GM10847 (cell line): ENCODE results near the gene JADE1.

Source experiments
- POLR2A ChIP-seq: IDR thresholded peaks from 2 replicates; pipeline ENCODE4 v1.6.1; 2011; ENCODE audit not compliant: insufficient read length; ENCODE audit errors: extremely low read depth

The JADE1 gene

DNA sequence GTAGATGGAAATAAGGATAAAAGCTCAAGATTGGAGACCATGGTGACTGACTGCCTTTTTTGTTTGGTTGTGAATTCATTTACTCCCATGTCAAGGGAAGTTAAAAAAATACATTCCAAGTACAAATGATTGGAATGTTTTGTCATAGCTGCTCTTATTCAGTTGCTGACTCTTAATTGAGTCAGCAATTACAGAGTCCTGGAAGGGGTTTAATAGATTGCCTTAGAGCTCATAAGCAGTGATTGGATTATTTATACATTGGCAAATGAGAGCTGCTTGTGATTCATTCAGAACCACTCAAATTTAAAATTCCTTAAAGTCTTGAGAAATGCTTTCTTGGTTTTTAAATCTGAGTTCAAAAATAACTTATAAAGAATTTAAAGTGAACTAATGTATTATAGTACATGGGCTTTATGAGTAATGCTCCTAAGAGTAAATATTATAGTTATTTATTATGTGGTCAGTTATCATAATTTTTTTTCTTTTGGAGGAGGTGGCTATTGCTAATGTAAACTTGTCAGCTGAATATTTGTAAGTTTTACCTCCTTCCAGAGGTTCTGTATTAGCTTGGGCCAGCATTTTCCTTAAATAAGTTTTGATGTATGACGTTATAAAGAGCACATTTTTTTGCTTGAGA lies 13.6 kb downstream of the JADE1 start:
- TF ChIP-seq POLR2A: no peak

DNA sequence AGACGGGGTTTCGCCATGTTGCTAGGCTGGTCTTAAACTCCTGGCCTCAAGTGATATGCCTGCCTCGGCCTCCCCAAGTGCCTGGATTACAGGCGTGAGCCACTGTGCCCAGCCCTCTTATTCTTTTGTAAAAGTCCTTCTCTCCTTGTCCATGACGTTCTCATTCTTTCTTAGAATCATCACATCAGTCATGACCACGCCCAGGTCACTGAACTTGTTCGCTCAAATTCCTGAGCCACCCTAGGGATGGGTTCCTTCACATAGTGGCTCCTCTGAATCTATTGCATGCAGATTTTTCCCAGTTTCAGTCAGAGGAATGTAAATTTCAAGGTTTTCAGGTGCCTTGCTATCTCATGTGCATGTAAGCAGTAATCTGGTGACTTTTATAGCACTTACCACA lies 15.7 kb downstream of the JADE1 start:
- TF ChIP-seq POLR2A: no peak

DNA sequence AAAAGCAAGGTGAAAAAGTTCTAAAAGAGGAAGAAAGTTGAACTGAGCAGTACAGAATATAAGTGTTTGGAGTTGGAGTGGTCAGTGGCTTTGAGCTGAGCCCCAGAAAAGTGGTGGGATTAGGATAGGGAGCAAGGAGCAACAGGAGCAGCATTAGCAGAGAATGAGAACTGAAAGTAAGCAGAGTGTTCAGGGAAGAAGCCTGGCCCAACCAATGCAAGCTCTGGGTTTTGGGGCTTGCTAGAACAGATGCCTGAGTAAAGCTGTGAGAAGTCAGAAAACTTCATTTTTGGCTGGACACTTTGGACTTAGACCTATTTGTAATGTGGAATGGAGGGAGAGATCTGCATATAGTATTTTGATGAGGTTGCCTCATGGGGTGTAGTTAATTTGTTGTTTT lies 17.8 kb downstream of the JADE1 start:
- no peak for TF ChIP-seq POLR2A

DNA sequence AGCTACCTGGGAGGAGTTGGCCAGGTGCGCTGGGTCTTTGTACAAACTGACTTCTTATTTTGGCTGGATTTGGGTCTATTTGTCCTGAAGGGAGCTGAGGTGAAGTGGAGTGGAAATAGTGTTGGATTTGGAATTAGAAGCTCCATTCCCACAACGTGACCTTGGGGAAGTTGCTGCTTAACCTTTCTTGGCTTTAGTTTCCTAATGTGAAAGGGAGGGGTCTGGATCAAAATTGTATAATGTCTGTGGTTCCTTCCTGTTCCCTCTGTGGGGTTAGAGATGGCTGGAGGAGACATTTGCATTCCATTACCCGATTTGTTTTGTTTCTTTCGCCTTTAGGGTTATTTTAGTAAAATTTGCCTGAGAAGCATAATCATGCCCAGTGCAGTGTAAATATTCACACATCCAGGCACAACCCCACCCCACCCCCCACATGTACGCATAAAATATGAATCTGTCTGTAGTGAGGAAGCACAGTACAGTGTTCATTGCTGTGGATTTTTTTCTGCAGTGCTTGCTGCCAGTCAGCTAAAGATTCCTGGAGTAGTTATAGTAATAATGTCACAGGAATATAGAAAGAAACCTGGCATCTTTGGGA lies 21.5 kb downstream of the JADE1 start:
- no peak for TF ChIP-seq POLR2A

DNA sequence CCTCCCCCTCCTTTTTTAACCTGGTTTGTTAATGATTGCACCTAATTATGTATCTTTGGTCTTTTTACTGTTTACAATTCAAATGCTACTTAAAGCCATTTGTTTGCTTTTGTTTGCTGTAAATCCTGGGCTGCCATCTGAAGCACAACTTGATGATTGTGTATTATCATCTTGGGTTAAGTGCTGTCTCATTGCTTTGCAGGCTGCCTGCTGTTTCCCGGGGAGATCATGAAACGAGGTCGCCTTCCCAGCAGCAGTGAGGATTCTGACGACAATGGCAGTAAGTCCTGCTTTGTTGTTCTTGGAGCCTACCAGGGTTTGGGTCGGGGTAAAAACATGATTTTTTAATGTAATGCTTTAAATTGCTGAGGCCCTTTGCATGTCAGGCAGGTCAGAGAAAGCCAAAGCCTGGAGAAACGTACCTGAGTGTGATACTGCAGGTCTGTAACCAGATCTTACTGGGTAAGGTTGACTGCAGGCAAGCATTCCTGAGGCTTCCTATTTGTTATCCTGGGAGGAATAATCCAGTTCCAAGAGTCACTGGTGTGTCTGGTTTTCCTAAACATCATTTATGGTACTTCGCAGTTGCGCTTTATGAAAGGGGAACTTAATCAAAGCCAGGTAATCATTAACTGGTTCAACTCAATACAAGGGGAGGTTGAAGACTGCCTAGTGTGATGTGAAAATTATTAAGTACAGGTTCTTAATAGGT lies 22.2 kb downstream of the JADE1 start:
- no peak for TF ChIP-seq POLR2A

DNA sequence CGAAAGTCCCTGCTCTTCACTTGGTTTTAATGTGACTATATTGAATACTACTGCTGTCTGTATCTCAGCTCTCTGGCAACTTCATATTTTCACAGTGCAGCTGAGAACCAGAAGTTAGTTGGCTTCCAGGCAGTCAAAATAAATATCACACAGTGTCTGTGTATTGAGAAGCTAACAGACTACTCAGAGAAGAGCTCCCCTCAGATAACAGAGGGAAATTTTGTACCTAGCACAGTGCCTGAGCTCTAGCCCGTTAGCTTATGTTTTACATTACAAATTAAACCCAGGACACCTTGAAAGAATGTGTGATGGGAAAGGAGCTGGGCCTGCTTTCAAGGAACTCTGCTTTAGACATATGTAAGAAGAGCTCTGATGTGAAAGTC lies 22.7 kb downstream of the JADE1 start:
- TF ChIP-seq POLR2A: no peak

DNA sequence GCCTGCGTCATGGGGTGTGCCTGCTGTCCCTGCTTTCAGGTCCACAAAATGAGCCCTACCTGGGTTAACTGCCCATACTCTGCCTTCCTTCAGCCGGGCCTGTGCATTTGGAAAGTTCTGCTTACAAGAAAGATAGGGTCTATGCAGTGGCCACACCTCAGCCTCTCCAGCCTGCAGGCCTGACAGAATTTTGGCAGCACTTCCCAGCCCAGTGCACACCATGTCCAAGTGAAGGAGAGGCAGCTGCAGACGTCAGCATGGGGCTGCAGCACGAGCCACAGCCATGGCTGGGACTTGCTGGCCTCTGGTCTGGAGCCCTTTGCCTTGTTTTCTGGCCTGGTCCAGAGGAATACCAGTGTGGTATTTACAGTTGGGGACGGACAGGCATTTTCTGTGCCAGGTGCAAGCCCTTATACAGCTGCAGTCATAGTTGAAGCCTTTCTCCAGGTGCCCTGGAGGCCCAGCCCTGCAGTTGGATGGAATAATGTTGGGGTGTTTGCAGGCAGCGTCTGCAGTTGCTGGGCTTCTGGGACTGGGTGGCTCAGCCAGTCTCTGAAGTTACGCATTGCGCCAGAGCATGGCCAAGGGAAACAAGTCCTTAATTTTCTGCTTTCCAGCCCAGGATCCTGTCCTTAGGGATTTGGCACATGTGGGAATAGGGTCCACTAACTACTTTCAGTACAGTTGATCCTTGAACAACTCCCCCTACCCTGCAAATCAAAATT lies 26.2 kb downstream of the JADE1 start:
- no peak for TF ChIP-seq POLR2A

DNA sequence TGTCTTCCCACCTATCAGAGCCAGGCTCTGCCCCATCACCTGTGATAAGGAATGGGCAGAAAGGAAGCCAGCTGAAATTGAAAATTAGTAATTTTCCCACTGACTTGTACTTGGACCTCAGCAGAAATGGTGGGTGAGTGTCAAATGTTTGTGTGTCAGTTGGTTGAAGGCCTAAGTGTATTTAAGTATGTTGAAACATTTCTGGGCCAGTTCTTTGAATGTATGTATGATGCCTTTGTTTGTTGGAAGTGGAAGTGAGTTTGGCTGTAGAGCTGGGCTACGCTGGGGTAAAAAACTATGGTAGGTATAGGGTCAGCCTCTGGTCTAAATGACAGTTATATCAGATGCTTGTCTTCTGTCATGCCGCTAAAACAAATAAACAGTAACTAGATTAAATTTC lies 27.7 kb downstream of the JADE1 start:
- TF ChIP-seq POLR2A: no peak

DNA sequence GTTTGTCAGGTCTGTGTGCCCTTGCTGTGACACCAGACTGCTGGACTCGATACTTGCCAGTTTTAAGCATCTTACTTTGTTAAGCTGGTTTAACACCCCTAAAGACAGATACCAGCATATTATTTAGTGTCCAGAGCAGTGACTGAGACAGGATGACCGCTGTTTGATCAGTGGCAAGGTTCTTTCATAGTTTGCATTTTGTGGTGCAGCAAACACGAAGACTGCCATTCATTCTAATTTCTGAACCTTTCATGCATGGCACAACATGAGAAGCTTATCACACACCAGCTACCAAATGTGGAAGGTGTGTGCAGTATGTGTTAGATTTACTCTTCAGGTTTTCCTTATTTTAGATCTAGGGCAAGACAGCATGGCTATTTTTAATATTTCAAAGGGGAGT lies 28.2 kb downstream of the JADE1 start:
- no peak for TF ChIP-seq POLR2A

DNA sequence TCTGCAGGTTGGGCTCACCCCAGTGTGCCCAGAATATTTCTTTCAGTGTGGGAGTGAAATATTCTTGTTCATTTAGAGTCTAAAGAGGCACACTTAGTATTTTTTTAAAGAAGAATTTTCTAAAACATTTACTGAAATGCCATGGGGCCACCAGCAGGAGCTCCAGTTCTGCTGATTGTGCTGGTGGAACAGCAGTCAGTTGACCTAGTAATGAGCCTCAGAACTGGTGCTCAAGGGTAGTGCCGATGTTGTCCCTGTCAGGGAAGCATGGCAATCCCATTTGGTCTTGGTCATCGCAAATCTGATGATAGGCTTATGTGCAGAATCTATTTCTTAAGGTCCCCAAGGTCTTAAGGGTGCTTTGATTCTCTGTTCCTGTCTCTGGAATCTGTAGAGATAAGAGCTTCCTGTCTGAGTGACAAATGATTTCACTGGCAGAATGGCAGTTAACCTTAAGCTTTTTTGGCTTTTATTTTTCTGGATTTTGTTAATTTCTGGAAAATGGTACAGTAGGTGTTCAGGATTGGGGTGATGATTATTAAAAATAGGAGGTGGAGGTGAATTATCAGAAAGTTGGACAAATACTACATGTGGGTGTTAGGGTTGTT lies 31.3 kb downstream of the JADE1 start:
- no peak for TF ChIP-seq POLR2A

DNA sequence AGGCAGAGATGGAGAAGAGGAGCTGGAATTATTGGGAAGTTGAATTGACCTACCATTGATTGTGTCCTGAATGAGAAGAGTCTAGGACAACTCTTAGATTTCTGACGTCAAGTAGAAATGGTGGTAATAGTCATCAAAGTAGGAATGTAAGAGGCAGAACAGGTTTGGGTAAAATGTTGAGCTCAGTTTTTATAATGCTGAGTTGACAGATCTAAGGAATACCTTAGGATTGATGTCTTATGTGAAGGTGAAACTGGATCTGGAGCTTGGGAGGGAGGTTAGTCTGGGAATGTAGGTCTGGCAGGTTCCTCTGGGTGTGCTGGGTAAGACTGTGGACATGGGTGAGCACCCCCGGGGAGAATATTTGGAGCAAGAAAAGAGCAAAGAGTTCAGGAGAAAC lies 31.9 kb downstream of the JADE1 start:
- no peak for TF ChIP-seq POLR2A

DNA sequence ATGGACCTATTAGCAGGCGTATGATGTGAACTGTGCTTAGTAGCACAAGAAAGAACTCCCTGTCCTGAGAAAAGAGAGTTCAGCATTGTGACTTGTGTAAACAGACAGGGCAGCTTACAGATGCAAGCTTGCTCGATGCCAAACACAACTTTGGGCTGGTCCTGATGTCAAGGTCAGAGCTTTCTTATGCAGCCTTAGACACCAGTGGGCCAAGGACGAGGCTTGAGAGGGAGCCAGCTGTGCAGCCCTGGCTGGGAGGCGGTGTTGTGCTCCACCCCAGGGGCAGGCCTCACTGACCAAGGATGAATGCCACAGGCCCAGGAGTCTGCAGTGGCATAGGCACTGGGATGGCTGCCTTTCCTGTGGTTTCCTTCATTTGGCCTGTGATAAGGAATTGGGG lies 35.4 kb downstream of the JADE1 start:
- TF ChIP-seq POLR2A: no peak

DNA sequence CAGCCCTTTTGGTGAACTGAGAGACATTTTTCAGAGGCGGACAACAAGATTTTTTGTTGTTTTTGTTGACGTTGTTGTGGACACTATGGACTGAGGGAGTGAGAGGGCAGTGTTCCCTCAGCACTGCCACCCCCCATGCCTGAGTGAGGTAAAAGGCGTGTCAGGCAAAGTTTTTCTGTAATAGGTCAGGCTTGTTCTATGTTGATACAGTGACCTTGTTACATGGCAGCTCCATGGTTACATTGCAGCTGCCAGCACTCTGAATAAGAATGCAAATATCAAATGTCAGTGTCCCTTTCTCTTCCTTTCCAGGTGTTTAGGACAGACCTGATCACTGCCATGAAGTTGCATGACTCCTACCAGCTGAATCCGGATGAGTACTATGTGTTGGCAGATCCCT lies 36.6 kb downstream of the JADE1 start:
- no peak for TF ChIP-seq POLR2A

DNA sequence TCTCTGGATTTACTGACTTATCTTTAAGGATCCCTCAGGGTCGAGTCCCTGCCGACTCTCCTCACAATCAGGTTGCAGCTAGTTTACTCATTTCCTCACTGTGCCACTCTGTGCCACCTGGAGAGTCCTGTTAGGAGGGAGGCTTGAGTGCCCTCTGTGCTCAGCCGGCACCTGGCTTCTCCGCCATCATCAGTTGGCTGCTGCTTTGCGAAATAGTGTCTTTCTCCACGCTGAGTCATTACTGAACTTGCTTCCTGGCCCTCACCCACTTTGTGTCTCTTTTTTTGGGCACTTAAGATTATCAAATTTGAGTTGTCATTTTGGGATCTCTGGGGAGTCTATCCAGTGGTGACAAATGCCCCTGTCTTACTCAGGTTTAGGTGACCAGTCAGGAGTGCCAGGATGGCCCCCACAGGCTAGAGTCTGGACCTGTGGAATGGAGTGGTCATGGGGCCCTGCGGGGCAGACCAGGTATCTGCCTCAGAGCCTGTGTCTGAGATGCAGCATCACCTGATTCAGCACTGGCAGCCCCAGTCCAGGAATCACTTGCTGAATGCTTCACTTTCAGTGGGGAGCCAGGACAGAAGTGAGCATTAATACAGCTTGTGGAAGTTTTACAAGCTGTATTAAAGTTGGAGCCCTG lies 37.7 kb downstream of the JADE1 start:
- TF ChIP-seq POLR2A: no peak

DNA sequence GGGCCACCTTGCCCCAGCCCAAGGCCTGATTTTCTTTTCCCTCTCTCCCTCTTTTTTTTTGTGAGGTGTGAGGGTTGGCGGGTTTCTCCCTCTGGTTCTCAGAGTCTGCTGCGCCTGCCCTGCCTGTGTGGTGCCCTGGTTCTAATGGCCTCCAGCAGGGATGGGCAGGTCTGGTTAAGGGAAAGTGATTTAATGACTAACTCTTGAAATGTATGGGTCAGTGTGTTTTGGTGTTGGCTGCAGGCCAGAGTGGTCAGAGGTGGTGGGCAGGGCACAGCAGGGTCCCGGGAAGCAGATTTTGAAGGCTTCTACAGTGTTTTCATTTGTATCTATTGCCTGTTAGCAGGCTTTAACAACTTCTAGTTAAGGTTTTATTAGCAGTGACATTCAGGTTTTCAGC lies 39.0 kb downstream of the JADE1 start:
- no peak for TF ChIP-seq POLR2A
